ENCODE measurements around the gene DPH1. TPM values are rescaled to one million over a fixed set of nuclear protein-coding genes. Genes with fewer than 3 reads are reported as not detected.

The DPH1 gene
- total RNA-seq, 1 donor from 2014 or later = 29.4 TPM

DNA sequence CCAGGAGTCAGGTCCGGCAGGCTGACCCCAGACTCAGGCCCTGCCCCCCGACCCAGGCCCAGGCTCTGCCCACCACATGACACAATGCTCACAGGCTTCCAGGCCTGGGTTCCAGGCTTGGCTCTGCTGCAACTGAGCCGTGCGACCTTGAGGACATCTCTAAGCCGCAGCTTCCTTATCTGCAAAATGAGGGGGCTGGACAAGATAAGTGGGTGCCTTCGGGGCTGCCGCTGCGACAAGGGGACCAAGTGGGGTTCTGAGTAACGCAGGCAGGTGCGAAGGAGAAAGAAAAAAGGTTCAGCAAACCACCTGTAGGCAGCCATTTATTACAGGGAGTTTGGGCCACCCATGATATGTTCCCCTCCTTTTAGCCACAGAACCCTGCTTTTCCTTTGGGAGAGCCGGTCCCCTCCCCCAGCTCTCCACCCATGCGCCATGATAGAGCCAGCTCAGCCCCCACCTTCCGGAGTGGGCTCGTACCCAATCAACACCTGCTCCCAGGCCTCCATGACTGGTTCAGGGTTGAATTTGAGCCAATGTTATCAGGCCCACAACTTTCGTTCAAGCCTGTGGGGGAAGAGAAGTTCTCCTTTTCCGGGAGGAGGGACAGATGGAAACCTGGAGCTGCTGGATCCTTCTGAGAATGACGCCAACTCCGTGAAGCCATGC lies 43.0 kb upstream of the DPH1 start:
- Mint-ChIP-seq H3K4me1 (ENCODE audit: low read depth) (peaks cover 11% of the 10 kb centered on the region), H3K4me3 (ENCODE audit: unreplicated experiment) (no peak overlapping the region), H3K27me3 (ENCODE audit: low read depth) (peaks cover 9% of the 10 kb centered on the region), H3K27ac (ENCODE audit: unreplicated experiment) (no peak overlapping the region), H3K36me3 (ENCODE audit: low read depth) (no peaks in the 10 kb centered on the region), H3K9me3 (ENCODE audit: low read depth) (no peaks in the 10 kb centered on the region)
- DNase-seq (ENCODE audit: low spot score) = no peak
- no peak for TF ChIP-seq CTCF (IDR thresholded peaks at IDR 0.05)

GRCh38 chr17:1989135-1989534 lies 40.8 kb upstream of the DPH1 start:
- H3K27ac Mint-ChIP-seq (ENCODE audit: unreplicated experiment) = no peak overlapping the region
- H3K36me3 Mint-ChIP-seq (ENCODE audit: low read depth) = no peaks in the 10 kb centered on the region
- TF ChIP-seq CTCF (IDR thresholded peaks at IDR 0.05) = no peak
- H3K4me3 Mint-ChIP-seq (ENCODE audit: unreplicated experiment) = no peak overlapping the region
- H3K4me1 Mint-ChIP-seq (ENCODE audit: low read depth) = peaks cover 11% of the 10 kb centered on the region
- no peak for DNase-seq (ENCODE audit: low spot score)
- H3K27me3 Mint-ChIP-seq (ENCODE audit: low read depth) = peaks cover 9% of the 10 kb centered on the region
- H3K9me3 Mint-ChIP-seq (ENCODE audit: low read depth) = no peaks in the 10 kb centered on the region

GRCh38 chr17:1992541-1992940 lies 37.4 kb upstream of the DPH1 start:
- Mint-ChIP-seq H3K4me1 (ENCODE audit: low read depth) (peaks cover 24% of the 10 kb centered on the region), H3K27ac (ENCODE audit: unreplicated experiment) (no peak overlapping the region), H3K27me3 (ENCODE audit: low read depth) (peaks cover 11% of the 10 kb centered on the region), H3K36me3 (ENCODE audit: low read depth) (no peaks in the 10 kb centered on the region), H3K4me3 (ENCODE audit: unreplicated experiment) (no peak overlapping the region), H3K9me3 (ENCODE audit: low read depth) (no peaks in the 10 kb centered on the region)
- no peak for TF ChIP-seq CTCF (IDR thresholded peaks at IDR 0.05)
- no peak for DNase-seq (ENCODE audit: low spot score)

- no peak for DNase-seq (ENCODE audit: low spot score)
- TF ChIP-seq CTCF (IDR thresholded peaks at IDR 0.05) = no peak
- H3K4me1 Mint-ChIP-seq (ENCODE audit: low read depth) = peaks cover 23% of the 10 kb centered on the region
- H3K27me3 Mint-ChIP-seq (ENCODE audit: low read depth) = peaks cover 9% of the 10 kb centered on the region
- no peak overlapping the region for H3K4me3 Mint-ChIP-seq (ENCODE audit: unreplicated experiment)
- no peaks in the 10 kb centered on the region for H3K9me3 Mint-ChIP-seq (ENCODE audit: low read depth)
- H3K36me3 Mint-ChIP-seq (ENCODE audit: low read depth) = no peaks in the 10 kb centered on the region
- no peak overlapping the region for H3K27ac Mint-ChIP-seq (ENCODE audit: unreplicated experiment)
These were observed 35.2 kb upstream of the DPH1 start for GRCh38 chr17:1994707-1995106.

- peaks cover 29% of the 10 kb centered on the region for H3K4me1 Mint-ChIP-seq (ENCODE audit: low read depth)
- H3K4me3 Mint-ChIP-seq (ENCODE audit: unreplicated experiment) = no peak overlapping the region
- DNase-seq (ENCODE audit: low spot score) = no peak
- peaks cover 9% of the 10 kb centered on the region for H3K27me3 Mint-ChIP-seq (ENCODE audit: low read depth)
- no peaks in the 10 kb centered on the region for H3K9me3 Mint-ChIP-seq (ENCODE audit: low read depth)
- H3K27ac Mint-ChIP-seq (ENCODE audit: unreplicated experiment) = no peak overlapping the region
- no peak for TF ChIP-seq CTCF (IDR thresholded peaks at IDR 0.05)
- no peaks in the 10 kb centered on the region for H3K36me3 Mint-ChIP-seq (ENCODE audit: low read depth)
These were observed 34.5 kb upstream of the DPH1 start for GRCh38 chr17:1995321-1995892.

Data from chondrocyte (in vitro differentiated cells).